Stimulated activated CD4-positive, alpha-beta T cell treated with anti-CD3 and anti-CD28 coated beads, Interleukin-2, amount 100 ng/mL, for 4 hours (primary cell): Measurements from ENCODE around the gene ZC3H15.
"Not testable (repeated sequence)": the region's sequence is repeated elsewhere in the genome, so short reads cannot be mapped to it uniquely, and the experiment has no call there.

ENCODE experiments used
- DNase-seq: peaks from one replicate; pipeline ENCODE4 v3.0.0-alpha.2; 2020; ENCODE audit warnings: low read depth

The ZC3H15 gene

GRCh38 chr2:186496401-186496800 is 10.3 kb downstream of the ZC3H15 start:
- no peak for DNase-seq

- no peak for DNase-seq
Observed at GRCh38 chr2:186497928-186498327, 11.9 kb downstream of the ZC3H15 start.

GRCh38 chr2:186498834-186499233 is 12.8 kb downstream of the ZC3H15 start:
- DNase-seq: no peak

GRCh38 chr2:186503827-186504606 is 18.0 kb downstream of the ZC3H15 start:
- DNase-seq: no peak

GRCh38 chr2:186508263-186508662 is 22.2 kb downstream of the ZC3H15 start:
- no peak for DNase-seq

GRCh38 chr2:186515376-186515775 is 29.3 kb downstream of the ZC3H15 start:
- DNase-seq: no peak

- no peak for DNase-seq
Observed at GRCh38 chr2:186516396-186516795, 30.3 kb downstream of the ZC3H15 start.

- DNase-seq: no peak
Observed at GRCh38 chr2:186517090-186517489, 31.0 kb downstream of the ZC3H15 start.

GRCh38 chr2:186518291-186518690 is 32.2 kb downstream of the ZC3H15 start:
- DNase-seq: no peak

GRCh38 chr2:186518945-186519344 is 32.9 kb downstream of the ZC3H15 start:
- no peak for DNase-seq

GRCh38 chr2:186521570-186522153 is 35.6 kb downstream of the ZC3H15 start:
- not testable (repeated sequence) for DNase-seq

GRCh38 chr2:186522450-186522849 is 36.4 kb downstream of the ZC3H15 start:
- no peak for DNase-seq

GRCh38 chr2:186523791-186524190 is 37.7 kb downstream of the ZC3H15 start:
- no peak for DNase-seq

- DNase-seq: no peak
Observed at GRCh38 chr2:186526281-186526680, 40.2 kb downstream of the ZC3H15 start.

GRCh38 chr2:186530314-186530713 is 44.3 kb downstream of the ZC3H15 start:
- DNase-seq: no peak

GRCh38 chr2:186531257-186531775 is 45.3 kb downstream of the ZC3H15 start:
- DNase-seq: no peak

GRCh38 chr2:186532891-186533290 is 46.8 kb downstream of the ZC3H15 start:
- DNase-seq: no peak

GRCh38 chr2:186533717-186534116 is 47.7 kb downstream of the ZC3H15 start:
- DNase-seq: no peak

- no peak for DNase-seq
Observed at GRCh38 chr2:186534406-186534805, 48.3 kb downstream of the ZC3H15 start.

GRCh38 chr2:186535861-186536260 is 49.8 kb downstream of the ZC3H15 start:
- DNase-seq: no peak

- no peak for DNase-seq
Observed at GRCh38 chr2:186537019-186537418, 51.0 kb downstream of the ZC3H15 start.

- no peak for DNase-seq
Observed at GRCh38 chr2:186540941-186541340, 54.9 kb downstream of the ZC3H15 start.

GRCh38 chr2:186542002-186542401 is 55.9 kb downstream of the ZC3H15 start:
- DNase-seq: no peak
